ENCODE results near the gene PRKCQ.
"Not testable (repeated sequence)": the region's sequence is repeated elsewhere in the genome, so short reads cannot be mapped to it uniquely, and the experiment has no call there.

The PRKCQ gene

GRCh38 chr10:6593241-6593671 is 13.2 kb upstream of the PRKCQ start:
- no peak for DNase-seq

GRCh38 chr10:6592080-6592479 is 12.0 kb upstream of the PRKCQ start:
- no peak for DNase-seq

- no peak for DNase-seq
These were observed 11.6 kb upstream of the PRKCQ start for GRCh38 chr10:6591668-6592067.

GRCh38 chr10:6590100-6590499 is 10.0 kb upstream of the PRKCQ start:
- DNase-seq: no peak

- no peak for DNase-seq
These were observed 9.4 kb upstream of the PRKCQ start for GRCh38 chr10:6589287-6590094.

GRCh38 chr10:6588845-6589244 is 8.8 kb upstream of the PRKCQ start:
- no peak for DNase-seq

GRCh38 chr10:6588082-6588481 is 8.0 kb upstream of the PRKCQ start:
- no peak for DNase-seq

- DNase-seq: no peak
These were observed 6.4 kb upstream of the PRKCQ start for GRCh38 chr10:6586501-6586900.

- no peak for DNase-seq
These were observed 3.4 kb upstream of the PRKCQ start for GRCh38 chr10:6583447-6583846.

- DNase-seq: not testable (repeated sequence)
These were observed 2.8 kb upstream of the PRKCQ start for GRCh38 chr10:6582913-6583312.

- no peak for DNase-seq
These were observed 2.2 kb upstream of the PRKCQ start for GRCh38 chr10:6582298-6582697.

- peak; percentile 56 for DNase-seq
These were observed 1.7 kb upstream of the PRKCQ start for GRCh38 chr10:6581778-6582228.

- DNase-seq: peak; percentile 42
These were observed 1.1 kb upstream of the PRKCQ start for GRCh38 chr10:6581223-6581622.

GRCh38 chr10:6580279-6581029 is 378 bp upstream of the PRKCQ start:
- DNase-seq: peak; percentile 93

- DNase-seq: peak; percentile 80
These were observed 733 bp downstream of the PRKCQ start for GRCh38 chr10:6579183-6579903.

- DNase-seq: peak; percentile 60
These were observed 1.3 kb downstream of the PRKCQ start for GRCh38 chr10:6578795-6579182.

- DNase-seq: peak; percentile 68
These were observed 1.8 kb downstream of the PRKCQ start for GRCh38 chr10:6578251-6578771.

GRCh38 chr10:6576326-6576725 is 3.8 kb downstream of the PRKCQ start:
- DNase-seq: peak; percentile 19

GRCh38 chr10:6574664-6575176 is 5.4 kb downstream of the PRKCQ start:
- no peak for DNase-seq

- no peak for DNase-seq
These were observed 9.2 kb downstream of the PRKCQ start for GRCh38 chr10:6570893-6571292.

GRCh38 chr10:6569259-6569658 is 10.8 kb downstream of the PRKCQ start:
- no peak for DNase-seq

GRCh38 chr10:6567884-6568283 is 12.2 kb downstream of the PRKCQ start:
- no peak for DNase-seq

GRCh38 chr10:6567203-6567703 is 12.8 kb downstream of the PRKCQ start:
- no peak for DNase-seq
